Prostate gland (tissue), 2 donors: ENCODE data around the gene TP53BP2.
"Not testable (repeated sequence)": the region's sequence is repeated elsewhere in the genome, so short reads cannot be mapped to it uniquely, and the experiment has no call there.

Experiments
- POLR2A ChIP-seq: fragments of 450-650 bp; IDR thresholded peaks from one replicate; pipeline ENCODE4 v1.6.1; 2016; ENCODE audit warnings: antibody characterized with exemption, mild to moderate bottlenecking
- POLR2AphosphoS5 ChIP-seq: sonication (generic); formaldehyde crosslinking; IDR thresholded peaks from one replicate; pipeline ENCODE4 v1.6.1; 2017; ENCODE audit warnings: antibody characterized with exemption
- TF ChIP-seq, protein P1 (sequence below), 4 experiments: fragments of 200-600 bp in 2 of 4; fragments of 450-650 bp in 2 of 4; sonication (generic) in 2 of 4; IDR thresholded peaks; 1 replicate in 3 of 4; 2 replicates in 1 of 4; pipeline ENCODE4 v1.5.1; 2016 to 2019; ENCODE audit warnings: antibody characterized with exemption in 4 of 4, mild to moderate bottlenecking in 2 of 4, moderate library complexity in 2 of 4

DNA sequence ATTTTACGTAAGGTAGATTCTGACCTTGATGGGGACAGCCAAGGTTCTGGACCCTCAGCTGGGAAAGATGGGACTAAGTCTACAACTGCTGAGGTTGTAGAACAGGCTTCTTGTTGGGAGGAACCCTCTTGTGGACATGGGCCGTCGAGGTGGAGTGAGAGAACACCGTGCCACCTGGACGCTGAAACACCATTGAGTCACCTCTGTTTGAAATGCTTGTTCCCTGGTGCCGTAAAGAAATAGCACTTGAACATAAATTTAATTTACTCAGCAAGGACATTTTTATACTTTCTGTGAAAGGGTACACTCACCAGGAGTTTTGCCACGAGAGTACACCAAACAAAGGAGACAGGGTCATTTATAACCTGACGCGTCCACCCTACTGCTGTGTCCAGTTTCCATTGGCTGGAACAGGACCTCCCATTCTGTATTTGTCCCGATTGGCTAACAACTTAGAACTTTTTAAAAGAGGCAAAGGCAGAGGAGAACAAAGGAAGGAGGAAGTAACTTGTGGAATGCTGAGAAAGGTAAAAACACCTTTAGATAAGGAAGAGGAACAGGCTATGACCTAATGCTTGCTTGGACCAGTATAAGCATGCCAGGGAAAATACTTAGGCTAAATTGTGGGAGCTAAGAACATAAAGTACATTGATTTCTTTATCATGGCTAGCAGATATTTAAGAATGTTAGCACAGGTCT is 105.6 kb downstream of the TP53BP2 start:
- not testable (repeated sequence) for TF ChIP-seq POLR2A
- TF ChIP-seq, protein P1, sequence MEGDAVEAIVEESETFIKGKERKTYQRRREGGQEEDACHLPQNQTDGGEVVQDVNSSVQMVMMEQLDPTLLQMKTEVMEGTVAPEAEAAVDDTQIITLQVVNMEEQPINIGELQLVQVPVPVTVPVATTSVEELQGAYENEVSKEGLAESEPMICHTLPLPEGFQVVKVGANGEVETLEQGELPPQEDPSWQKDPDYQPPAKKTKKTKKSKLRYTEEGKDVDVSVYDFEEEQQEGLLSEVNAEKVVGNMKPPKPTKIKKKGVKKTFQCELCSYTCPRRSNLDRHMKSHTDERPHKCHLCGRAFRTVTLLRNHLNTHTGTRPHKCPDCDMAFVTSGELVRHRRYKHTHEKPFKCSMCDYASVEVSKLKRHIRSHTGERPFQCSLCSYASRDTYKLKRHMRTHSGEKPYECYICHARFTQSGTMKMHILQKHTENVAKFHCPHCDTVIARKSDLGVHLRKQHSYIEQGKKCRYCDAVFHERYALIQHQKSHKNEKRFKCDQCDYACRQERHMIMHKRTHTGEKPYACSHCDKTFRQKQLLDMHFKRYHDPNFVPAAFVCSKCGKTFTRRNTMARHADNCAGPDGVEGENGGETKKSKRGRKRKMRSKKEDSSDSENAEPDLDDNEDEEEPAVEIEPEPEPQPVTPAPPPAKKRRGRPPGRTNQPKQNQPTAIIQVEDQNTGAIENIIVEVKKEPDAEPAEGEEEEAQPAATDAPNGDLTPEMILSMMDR (IDR thresholded peaks at IDR 0.05): not testable (repeated sequence)
- peak; percentile 43 for TF ChIP-seq POLR2AphosphoS5
